Astrocyte of the spinal cord (primary cell): ENCODE results near the gene ABCC1.
A peak's percentile ranks its signal among the peaks of the same experiment; 100 is the strongest.

Experiments
- DNase-seq: peaks from one replicate; pipeline ENCODE4 v3.0.0; 2011; ENCODE audit warnings: low read depth, low spot score
- H3K4me3 ChIP-seq: 2 replicates; pipeline ENCODE4 v1.5.1; 2011; ENCODE audit warnings: low read depth, mild to moderate bottlenecking, low read length, moderate library complexity
- in situ Hi-C: cut with HindIII; loops from 2 replicates; pipeline ENCODE4 v1.10.0; 2017; ENCODE audit warnings: low sequenced_read_pairs
- TF ChIP-seq, protein P1 (sequence below): IDR thresholded peaks from 2 replicates; pipeline ENCODE4 v1.5.1; 2012; ENCODE audit warnings: low read depth, mild to moderate bottlenecking, low read length, inconsistent platforms

ABCC1 gene

DNA sequence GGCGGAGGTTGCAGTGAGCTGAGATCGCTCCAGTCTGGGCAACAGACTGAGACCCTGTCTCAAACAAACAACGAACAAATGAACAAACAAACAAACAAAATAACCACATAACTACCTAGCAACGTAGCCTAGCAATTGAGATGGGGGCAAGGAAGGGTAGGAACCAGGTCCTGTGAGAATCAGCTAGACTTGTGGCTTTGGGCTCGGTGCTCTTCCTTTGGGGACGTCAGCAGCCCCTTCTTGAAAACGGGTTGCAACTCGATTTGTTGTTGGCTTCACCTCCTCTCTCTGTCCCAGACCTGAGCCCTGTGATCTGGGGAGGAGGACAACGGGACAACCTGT is 72.2 kb downstream of the ABCC1 start:
- TF ChIP-seq, protein P1, sequence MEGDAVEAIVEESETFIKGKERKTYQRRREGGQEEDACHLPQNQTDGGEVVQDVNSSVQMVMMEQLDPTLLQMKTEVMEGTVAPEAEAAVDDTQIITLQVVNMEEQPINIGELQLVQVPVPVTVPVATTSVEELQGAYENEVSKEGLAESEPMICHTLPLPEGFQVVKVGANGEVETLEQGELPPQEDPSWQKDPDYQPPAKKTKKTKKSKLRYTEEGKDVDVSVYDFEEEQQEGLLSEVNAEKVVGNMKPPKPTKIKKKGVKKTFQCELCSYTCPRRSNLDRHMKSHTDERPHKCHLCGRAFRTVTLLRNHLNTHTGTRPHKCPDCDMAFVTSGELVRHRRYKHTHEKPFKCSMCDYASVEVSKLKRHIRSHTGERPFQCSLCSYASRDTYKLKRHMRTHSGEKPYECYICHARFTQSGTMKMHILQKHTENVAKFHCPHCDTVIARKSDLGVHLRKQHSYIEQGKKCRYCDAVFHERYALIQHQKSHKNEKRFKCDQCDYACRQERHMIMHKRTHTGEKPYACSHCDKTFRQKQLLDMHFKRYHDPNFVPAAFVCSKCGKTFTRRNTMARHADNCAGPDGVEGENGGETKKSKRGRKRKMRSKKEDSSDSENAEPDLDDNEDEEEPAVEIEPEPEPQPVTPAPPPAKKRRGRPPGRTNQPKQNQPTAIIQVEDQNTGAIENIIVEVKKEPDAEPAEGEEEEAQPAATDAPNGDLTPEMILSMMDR: no peak
- no peak for DNase-seq
- in situ Hi-C loops: no loop called here
- H3K4me3 ChIP-seq: no peak overlapping the region

DNA sequence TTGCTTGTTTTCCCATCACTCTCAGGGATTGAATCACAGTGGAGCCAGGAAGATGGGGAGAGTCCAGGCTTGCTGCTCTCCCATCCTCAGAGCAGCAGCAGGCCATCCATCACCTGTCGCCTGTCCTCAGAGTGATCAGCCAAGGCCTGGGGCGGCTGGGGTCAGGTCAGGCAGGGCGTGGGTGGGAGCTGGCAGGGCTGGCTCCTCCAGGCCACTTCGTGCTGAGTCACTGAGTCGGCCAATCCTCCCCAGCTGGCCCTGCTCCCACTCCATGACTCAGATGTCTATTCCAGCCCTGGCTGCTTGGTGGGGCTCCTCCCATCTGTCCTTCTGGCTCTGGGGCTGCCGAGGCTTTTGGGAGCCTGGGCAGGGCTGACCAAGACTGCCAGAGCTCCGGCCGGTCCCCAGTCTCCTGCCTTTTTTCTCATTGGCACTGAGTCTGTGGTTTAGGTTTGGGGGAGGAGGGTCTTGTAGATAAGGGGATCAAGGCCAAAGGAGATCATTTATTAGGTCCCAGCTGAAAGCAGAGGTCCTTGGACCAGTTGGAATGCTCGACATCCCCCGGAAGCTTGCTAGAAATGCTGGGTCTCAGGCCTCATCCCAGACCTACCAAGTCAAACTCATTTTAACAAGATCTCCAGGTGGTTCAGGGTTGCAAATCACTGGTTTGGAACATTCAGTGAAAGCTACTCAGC is 72.7 kb downstream of the ABCC1 start:
- TF ChIP-seq, protein P1: no peak
- DNase-seq: peak; percentile 95
- in situ Hi-C loops: no loop called here
- H3K4me3 ChIP-seq: no peak overlapping the region

DNA sequence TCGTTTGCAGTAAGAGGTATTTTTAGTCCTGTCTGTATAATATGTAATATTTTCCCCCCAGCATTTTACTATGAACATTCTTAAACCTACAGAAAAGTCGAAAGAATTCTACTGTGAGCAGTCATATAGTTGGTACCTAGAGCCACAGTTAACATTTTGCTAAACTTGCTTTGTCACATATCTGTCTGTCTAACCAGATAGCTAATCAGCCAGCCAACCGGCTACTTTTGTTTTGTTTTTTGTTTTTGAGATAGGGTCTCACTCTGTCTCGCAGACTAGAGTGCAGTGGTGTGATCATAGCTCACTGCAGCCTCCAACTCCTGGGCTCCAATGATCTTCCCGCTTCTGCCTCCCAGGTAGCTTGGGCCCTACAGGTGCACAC is 73.3 kb downstream of the ABCC1 start:
- TF ChIP-seq, protein P1: no peak
- no peak for DNase-seq
- in situ Hi-C loops: no loop called here
- H3K4me3 ChIP-seq: no peak overlapping the region

DNA sequence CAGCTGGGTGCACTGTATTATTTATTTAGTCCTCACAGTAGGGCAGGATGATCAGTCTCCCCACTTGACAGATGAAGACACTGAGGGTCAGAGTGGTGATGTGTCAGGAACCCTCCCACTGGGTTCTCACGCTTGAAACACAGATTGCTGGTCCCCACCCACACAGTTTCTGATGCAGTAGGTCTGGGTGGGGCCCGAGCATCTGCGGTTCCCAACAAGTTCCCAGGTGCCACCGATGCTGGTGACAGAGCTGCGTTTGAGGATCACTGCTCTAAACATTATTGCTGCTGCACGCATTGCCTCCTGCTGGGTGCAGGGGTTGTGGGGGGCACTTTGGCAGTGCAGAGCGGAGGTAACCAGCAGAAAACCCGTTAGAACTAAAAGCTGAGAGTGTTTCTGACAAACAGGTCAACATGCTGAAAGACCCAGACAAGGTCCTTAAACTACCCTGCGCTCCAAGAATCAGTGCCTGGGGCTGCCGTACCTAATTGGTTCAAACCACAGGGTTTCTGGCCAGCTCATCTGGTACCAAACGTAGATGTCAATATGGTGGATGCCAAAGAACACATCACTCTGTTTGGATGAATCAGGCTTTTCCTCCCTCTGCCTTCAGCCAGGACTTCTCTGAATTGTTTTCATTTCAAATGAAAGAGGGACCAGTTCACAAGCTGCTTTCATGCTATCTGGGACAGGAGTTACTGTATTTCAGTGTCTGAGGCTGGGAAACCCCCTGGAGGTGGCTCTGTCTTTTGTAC is 76.0 kb downstream of the ABCC1 start:
- DNase-seq: peak; percentile 97
- in situ Hi-C loops: no loop called here
- no peak overlapping the region for H3K4me3 ChIP-seq
- TF ChIP-seq, protein P1: peak; percentile 27

DNA sequence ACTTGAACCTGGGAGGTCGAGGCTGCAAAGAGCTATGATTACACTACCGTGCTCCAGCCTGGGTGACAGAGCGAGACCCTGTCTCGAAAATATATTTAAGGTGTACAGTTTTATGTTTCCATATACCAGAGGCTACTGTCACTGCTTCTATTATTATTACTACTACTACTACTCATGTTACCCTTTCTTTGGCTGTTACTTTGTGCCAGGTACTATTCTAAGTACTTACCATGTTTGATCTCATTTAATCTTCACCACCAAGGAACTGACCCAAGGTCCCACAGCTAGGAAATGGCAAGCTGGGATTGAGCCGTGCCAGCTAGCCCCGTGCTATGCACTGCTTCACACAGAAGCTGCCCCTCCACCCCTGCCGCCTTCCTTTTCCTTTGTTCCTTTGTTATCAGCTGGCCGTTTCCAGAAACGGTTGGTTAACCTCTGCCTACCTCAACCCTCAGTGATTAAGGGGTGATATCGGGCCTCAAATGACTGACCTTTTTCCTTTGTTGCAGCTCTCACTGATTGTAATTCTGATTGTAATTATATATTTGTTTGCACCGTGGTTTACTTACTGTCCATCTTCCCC is 78.4 kb downstream of the ABCC1 start:
- in situ Hi-C loops: no loop called here
- H3K4me3 ChIP-seq: no peak overlapping the region
- TF ChIP-seq, protein P1: no peak
- DNase-seq: no peak

DNA sequence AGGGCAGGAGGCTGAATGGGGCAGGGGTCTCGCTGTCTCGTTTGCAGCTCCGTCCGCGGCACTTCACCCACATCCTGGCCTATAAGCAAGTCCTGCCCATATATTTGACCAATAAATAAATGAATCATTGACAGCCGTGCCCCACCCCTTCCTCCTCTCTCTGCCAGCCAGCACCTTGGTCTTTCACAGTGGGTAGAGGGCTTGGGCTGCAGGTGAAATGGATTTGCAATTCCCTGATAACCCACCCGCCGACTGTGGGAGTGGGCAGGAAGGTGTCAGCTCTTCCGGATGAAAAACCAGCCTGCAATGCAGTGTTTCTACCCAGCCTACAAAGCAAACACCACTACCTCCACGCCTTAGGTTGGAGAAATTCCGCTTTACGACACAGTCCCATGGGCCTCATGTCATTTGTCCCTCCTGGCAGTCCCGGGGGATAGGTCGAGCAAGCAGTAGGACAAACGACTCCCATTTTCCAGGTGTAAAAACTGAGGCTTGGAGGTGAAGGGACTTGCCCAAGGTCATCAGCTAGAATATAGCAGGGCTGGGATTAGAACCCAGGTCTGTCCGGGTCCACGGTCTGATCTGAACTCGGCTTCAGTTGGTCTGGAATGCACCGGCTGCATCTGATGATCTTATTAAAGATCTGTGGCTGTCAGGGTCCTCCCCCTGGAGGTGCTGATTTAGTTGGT is 79.0 kb downstream of the ABCC1 start:
- DNase-seq: no peak
- in situ Hi-C loops: no loop called here
- no peak overlapping the region for H3K4me3 ChIP-seq
- TF ChIP-seq, protein P1: no peak
